Measurements from ENCODE around the gene STK32C. TPM values are rescaled to one million over a fixed set of nuclear protein-coding genes. Genes with fewer than 3 reads are reported as not detected.

STK32C gene
- total and polyA plus RNA-seq, 2 of the 4 experiments (the other 2 are of a cell fraction), result 5.0 to 8.3 TPM

DNA sequence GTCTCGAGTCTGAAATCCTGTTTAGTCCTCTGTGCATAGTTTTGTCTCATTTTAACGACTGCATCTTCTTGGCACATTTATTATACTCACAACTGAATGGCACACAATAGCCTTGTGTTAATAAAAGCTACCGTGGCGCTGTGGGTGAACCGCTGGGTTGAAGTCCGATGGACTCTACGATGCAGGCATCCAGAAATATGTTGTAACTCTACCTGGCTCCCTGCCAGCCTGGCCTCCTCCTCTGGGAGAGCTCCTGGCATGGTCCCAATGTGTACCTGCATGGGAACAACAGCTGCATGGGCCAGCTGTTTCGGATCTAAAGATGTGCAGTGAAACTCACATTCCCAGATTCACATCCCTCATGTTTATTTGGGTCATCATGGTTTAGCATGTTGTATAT is 124.7 kb downstream of the STK32C start:
- no peak overlapping the region for H3K18ac ChIP-seq (ENCODE audit: low read depth, low read length)
- dilution Hi-C loops (cut with HindIII; ENCODE audit: low sequenced_read_pairs, unreplicated experiment), result no loop called here
- no TSS peak for BruUV-seq (replicated peaks)
- no peaks in the 10 kb centered on the region for H3K36me3 ChIP-seq (ENCODE audit: control insufficient read depth, insufficient read depth, low read length)
- no peak overlapping the region for H2BK20ac ChIP-seq (ENCODE audit: low read depth, low read length)
- H3K23ac ChIP-seq (ENCODE audit: low read depth, low read length), result no peak overlapping the region
- H2BK15ac ChIP-seq (ENCODE audit: low read depth, low read length), result no peak overlapping the region
- no peaks in the 10 kb centered on the region; a peak in 1 of 4 replicates for H3K79me1 ChIP-seq (ENCODE audit: low read depth in 1 of 2, low read length in 2 of 2)
- H3K9me1 ChIP-seq (ENCODE audit: insufficient read depth, low read length), result no peaks in the 10 kb centered on the region
- no peak overlapping the region for H2BK120ac ChIP-seq (ENCODE audit: low read depth, low read length)
- no peaks in the 10 kb centered on the region for H3K9me3 ChIP-seq (ENCODE audit: control insufficient read depth, insufficient read depth, low read length)
- intact Hi-C loops (cut with micrococcal nuclease), result no loop called here
- no peak for DNase-seq
- H3K4me3 ChIP-seq (ENCODE audit: insufficient read depth, low read depth, low read length), result no peak overlapping the region
- in situ Hi-C loops (cut with MboI; ENCODE audit: low sequenced_read_pairs), result no loop called here
- TF ChIP-seq SMC3 (IDR thresholded peaks at IDR 0.05; ENCODE audit: low read depth, low read length) (no peak), MXI1 (IDR thresholded peaks at IDR 0.05; ENCODE audit: borderline replicate concordance, low read depth, low read length) (no peak), RFX5 (IDR thresholded peaks at IDR 0.05; ENCODE audit: low read depth, low read length) (no peak), BHLHE40 (IDR thresholded peaks at IDR 0.05; ENCODE audit: low read depth, low read length) (no peak), POLR2A (IDR thresholded peaks at IDR 0.05; ENCODE audit: low read depth, low read length) (no peak), MAFK (IDR thresholded peaks at IDR 0.05; ENCODE audit: low read depth, low read length) (no peak), MAZ (IDR thresholded peaks at IDR 0.05; ENCODE audit: borderline replicate concordance, low read depth, low read length) (no peak), CTCF (conservative IDR thresholded peaks at IDR 0.05; ENCODE audit: low read depth, low read length) (no peak), RCOR1 (IDR thresholded peaks at IDR 0.05; ENCODE audit: insufficient replicate concordance, low read length) (no peak), FOS (IDR thresholded peaks at IDR 0.05; ENCODE audit: low read depth, low read length) (no peak)
- H3K4me2 ChIP-seq (ENCODE audit: low read depth, low read length), result no peak overlapping the region
- 73% methylated on average over 6 of the region's 8 CpGs; no CpG with 5 or more reads in 1 of the 2 experiments for WGBS, 2 experiments (ENCODE audit: extremely low coverage in 2 of 2, insufficient read length in 1 of 2)
- no peak overlapping the region for H3K9ac ChIP-seq (ENCODE audit: low read depth, low read length)
- no peak overlapping the region for H4K8ac ChIP-seq (ENCODE audit: low read depth in 2 of 2, low read length in 2 of 2)
- no peak for ATAC-seq (ENCODE audit: low read depth)
- no peak overlapping the region for H2BK5ac ChIP-seq (ENCODE audit: low read depth, low read length, poor library complexity, severe bottlenecking)
- ChIA-PET POLR2A (ENCODE audit: unreplicated experiment) (no interaction called here), CTCF (no interaction called here)
- no peak overlapping the region for H2AFZ ChIP-seq (replicated peaks; ENCODE audit: low read length, poor library complexity)
- H3K56ac ChIP-seq (ENCODE audit: extremely low read depth, insufficient read depth, low read length), result no peak overlapping the region
- H3K14ac ChIP-seq (replicated peaks; ENCODE audit: low read depth, low read length), result no peak overlapping the region
- H3K27ac ChIP-seq (ENCODE audit: insufficient read depth, low read length), result no peak overlapping the region
- peaks cover 36% of the 10 kb centered on the region for H3K27me3 ChIP-seq (ENCODE audit: control insufficient read depth, insufficient read depth, low read length)
- no peak overlapping the region for H2AK9ac ChIP-seq (replicated peaks; ENCODE audit: low read depth, low read length, poor library complexity)
- H3K4me1 ChIP-seq (ENCODE audit: control insufficient read depth, insufficient read depth, low read length), result peaks cover 2% of the 10 kb centered on the region; the same call in 1 of the 2 replicates
- H4K5ac ChIP-seq (ENCODE audit: low read depth, low read length), result no peak overlapping the region
- no peak overlapping the region for H3K4ac ChIP-seq (ENCODE audit: low read depth, low read length)
- no peak overlapping the region for H2AK5ac ChIP-seq (ENCODE audit: low read depth, low read length)
- H4K20me1 ChIP-seq (ENCODE audit: insufficient read depth, low read length), result peaks cover 3% of the 10 kb centered on the region
- no peak overlapping the region for H4K91ac ChIP-seq (ENCODE audit: insufficient read depth, low read depth, low read length)
